H9 (cell line): ENCODE data around the gene SEPTIN3. TPM values are rescaled to one million over a fixed set of nuclear protein-coding genes. Genes with fewer than 3 reads are reported as not detected.

Experiments used
- DNase-seq: peaks from one replicate; pipeline ENCODE4 v3.0.0-alpha.2; 2017
- H2AFZ ChIP-seq: one replicate; pipeline ENCODE4 v1.6.1; 2013; ENCODE audit warnings: mild to moderate bottlenecking, low read length, control low read depth, moderate library complexity
- H2AK5ac ChIP-seq: 2 replicates; pipeline ENCODE4 v1.6.1; 2013; ENCODE audit warnings: low read length, control low read depth, mixed read lengths; ENCODE audit not compliant: insufficient read length
- H2BK120ac ChIP-seq: one replicate; pipeline ENCODE4 v1.6.1; 2013; ENCODE audit warnings: low read depth, mild to moderate bottlenecking, low read length, control low read depth, inconsistent platforms; ENCODE audit not compliant: poor library complexity, severe bottlenecking
- H2BK12ac ChIP-seq: 2 replicates; pipeline ENCODE4 v1.6.1; 2013; ENCODE audit warnings: low read length, control low read depth, mixed read lengths, low read depth; ENCODE audit not compliant: insufficient read length
- H2BK15ac ChIP-seq: 2 replicates; pipeline ENCODE4 v1.6.1; 2013; ENCODE audit warnings: low read depth, low read length, control low read depth
- H2BK20ac ChIP-seq: one replicate; pipeline ENCODE4 v1.6.1; 2013; ENCODE audit warnings: low read depth, mild to moderate bottlenecking, low read length, control low read depth, inconsistent platforms; ENCODE audit not compliant: poor library complexity, severe bottlenecking
- H2BK5ac ChIP-seq: 2 replicates; pipeline ENCODE4 v1.6.1; 2013; ENCODE audit warnings: low read length, control low read depth, mixed read lengths; ENCODE audit not compliant: insufficient read length
- H3K14ac ChIP-seq: 2 replicates; pipeline ENCODE4 v1.6.1; 2013; ENCODE audit warnings: low read length, control low read depth; ENCODE audit not compliant: insufficient read depth
- H3K18ac ChIP-seq: 2 replicates; pipeline ENCODE4 v1.6.1; 2013; ENCODE audit warnings: low read depth, mild to moderate bottlenecking, mixed read lengths, low read length, control low read depth; ENCODE audit not compliant: insufficient read length
- H3K23ac ChIP-seq: 2 replicates; pipeline ENCODE4 v1.6.1; 2013; ENCODE audit warnings: low read length, control low read depth, mixed read lengths, low read depth; ENCODE audit not compliant: insufficient read length
- H3K23me2 ChIP-seq: 2 replicates; pipeline ENCODE4 v1.6.1; 2013; ENCODE audit warnings: low read depth, mild to moderate bottlenecking, mixed read lengths, low read length, control low read depth; ENCODE audit not compliant: insufficient read length, poor library complexity, severe bottlenecking
- H3K27ac ChIP-seq: 2 replicates; pipeline ENCODE4 v1.5.1; 2013; ENCODE audit warnings: low read length, control low read depth, mixed read lengths, low read depth; ENCODE audit not compliant: insufficient read length
- H3K27me3 ChIP-seq: 2 replicates; pipeline ENCODE4 v1.6.1; 2013; ENCODE audit warnings: low read length, control low read depth, inconsistent platforms; ENCODE audit not compliant: insufficient read depth
- H3K4ac ChIP-seq: 2 replicates; pipeline ENCODE4 v1.6.1; 2013; ENCODE audit warnings: low read depth, mild to moderate bottlenecking, control low read depth, inconsistent platforms, low read length, moderate library complexity
- H3K4me1 ChIP-seq: 2 replicates; pipeline ENCODE4 v1.6.1; 2013; ENCODE audit warnings: low read length, control low read depth, inconsistent platforms; ENCODE audit not compliant: insufficient read depth
- H3K4me2 ChIP-seq: 2 replicates; pipeline ENCODE4 v1.6.1; 2013; ENCODE audit warnings: low read length, control low read depth, mixed read lengths; ENCODE audit not compliant: insufficient read length, insufficient read depth
- H3K56ac ChIP-seq: 2 replicates; pipeline ENCODE4 v1.6.1; 2013; ENCODE audit warnings: low read depth, mild to moderate bottlenecking, mixed read lengths, low read length, control low read depth; ENCODE audit not compliant: insufficient read length
- H3K79me1 ChIP-seq: 2 replicates; pipeline ENCODE4 v1.6.1; 2013; ENCODE audit warnings: low read depth, mild to moderate bottlenecking, moderate library complexity, low read length, control low read depth, inconsistent platforms; ENCODE audit not compliant: insufficient read depth, poor library complexity, severe bottlenecking
- H3K79me2 ChIP-seq: 2 replicates; pipeline ENCODE4 v1.6.1; 2013; ENCODE audit warnings: low read length, control low read depth, inconsistent platforms; ENCODE audit not compliant: insufficient read depth
- H3K9ac ChIP-seq: 2 replicates; pipeline ENCODE4 v1.6.1; 2013; ENCODE audit warnings: low read length, control low read depth, mixed read lengths; ENCODE audit not compliant: insufficient read length; ENCODE audit errors: extremely low read depth
- H3K9me3 ChIP-seq: one replicate; pipeline ENCODE4 v1.6.1; 2013; ENCODE audit warnings: low read depth, low read length, inconsistent platforms; ENCODE audit not compliant: control insufficient read depth
- H3T11ph ChIP-seq: one replicate; pipeline ENCODE4 v1.6.1; 2013; ENCODE audit warnings: mild to moderate bottlenecking, low read length, control low read depth, inconsistent platforms
- H4K20me1 ChIP-seq: one replicate; pipeline ENCODE4 v1.6.1; 2013; ENCODE audit not compliant: control insufficient read depth, insufficient read length, insufficient read depth
- H4K5ac ChIP-seq: 2 replicates; pipeline ENCODE4 v1.6.1; 2013; ENCODE audit warnings: low read depth, mild to moderate bottlenecking, mixed read lengths, low read length, control low read depth; ENCODE audit not compliant: insufficient read length
- H4K8ac ChIP-seq: replicated peaks from 2 replicates; pipeline ENCODE4 v1.6.1; 2013; ENCODE audit warnings: low read length, control low read depth, mixed read lengths, low read depth; ENCODE audit not compliant: insufficient read length
- H4K91ac ChIP-seq: 2 replicates; pipeline ENCODE4 v1.6.1; 2013; ENCODE audit warnings: low read depth, mild to moderate bottlenecking, moderate library complexity, mixed read lengths, low read length, control low read depth; ENCODE audit not compliant: insufficient read length
- H3K27ac Mint-ChIP-seq, 3 experiments: 2 replicates in 2 of 3; 3 replicates in 1 of 3; pipeline ENCODE4 v1.8.0; 2020 to 2021; ENCODE audit warnings: mixed read lengths in 3 of 3, mild to moderate bottlenecking in 1 of 3, moderate library complexity in 1 of 3
- H3K27me3 Mint-ChIP-seq: 2 replicates; pipeline ENCODE4 v1.8.0; 2021; ENCODE audit warnings: low read depth, mild to moderate bottlenecking, moderate library complexity, mixed read lengths
- H3K36me3 Mint-ChIP-seq, 3 experiments: 2 replicates in 2 of 3; 3 replicates in 1 of 3; pipeline ENCODE4 v1.8.0; 2020 to 2021; ENCODE audit warnings: low read depth in 3 of 3, mixed read lengths in 3 of 3; ENCODE audit not compliant: insufficient read depth in 1 of 3
- H3K4me1 Mint-ChIP-seq, 2 experiments: 2 replicates each; pipeline ENCODE4 v1.8.0; 2020; ENCODE audit warnings: mixed read lengths in 2 of 2
- H3K4me3 Mint-ChIP-seq, 2 experiments: 2 replicates in 1 of 2; 3 replicates in 1 of 2; pipeline ENCODE4 v1.8.0; 2020 to 2021; ENCODE audit warnings: mild to moderate bottlenecking in 2 of 2, mixed read lengths in 2 of 2, moderate library complexity in 1 of 2
- H3K9me3 Mint-ChIP-seq, 2 experiments: 2 replicates in 1 of 2; 3 replicates in 1 of 2; pipeline ENCODE4 v1.8.0; 2020; ENCODE audit warnings: mild to moderate bottlenecking in 2 of 2, mixed read lengths in 2 of 2, moderate library complexity in 1 of 2
- WGBS: extraction: QIAGEN DNeasy Blood & Tissue Kit; methylation state at CpG from one replicate; pipeline ENCODE4 v1.1.7; 2013; ENCODE audit warnings: missing lambda C conversion rate, low lambda C conversion rate, mixed read lengths; ENCODE audit not compliant: insufficient read length; ENCODE audit errors: extremely low coverage; 5-methylcytosine and 5-hydroxymethylcytosine counted together
- total RNA-seq: library from RNA; stranded (reverse); gene quantifications from 2 replicates; pipeline ENCODE4 v1.2.1, GENCODE V29; 2021
- TF ChIP-seq, protein P1 (sequence below): fragments of 200-600 bp; sonication (generic); conservative IDR thresholded peaks from 3 replicates; pipeline ENCODE4 v1.8.0; 2021; ENCODE audit warnings: antibody characterized with exemption, mild to moderate bottlenecking

SEPTIN3 gene
- total RNA-seq, 1 experiment from 2014 or later = 33.3 TPM

DNA sequence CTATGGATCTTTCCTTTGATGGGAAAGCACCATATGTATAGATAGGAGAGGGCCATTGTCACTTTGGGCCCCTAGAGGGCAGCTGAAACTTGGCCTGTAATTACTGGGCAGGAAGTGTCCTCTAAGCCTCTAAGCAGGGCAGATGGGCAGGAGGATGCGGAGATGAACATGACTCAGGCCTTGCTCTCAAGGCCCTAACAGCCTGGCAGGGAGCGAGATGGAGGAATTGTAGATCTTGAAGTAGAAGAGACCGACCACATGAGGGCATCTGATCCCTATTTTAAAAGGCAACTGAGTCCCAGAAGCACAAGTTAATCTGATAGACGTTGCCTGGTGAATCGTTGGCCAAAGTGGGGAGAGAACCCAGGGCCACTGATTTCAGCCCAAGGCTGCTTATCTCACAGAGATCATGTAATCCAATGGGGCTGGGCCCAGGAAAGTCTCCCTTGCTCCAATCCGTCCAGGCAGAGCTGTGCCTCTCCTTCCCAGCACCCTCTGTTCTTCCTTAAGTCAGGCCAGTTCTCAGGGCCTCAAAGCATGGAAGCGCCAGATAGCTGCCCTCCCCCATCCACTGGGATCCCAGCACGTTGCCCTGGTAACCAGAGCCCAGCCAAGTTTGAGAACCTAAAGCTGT lies 2.5 kb upstream of the SEPTIN3 start:
- H2AFZ ChIP-seq = no peak overlapping the region
- H3K23ac ChIP-seq = no peak overlapping the region
- no peak overlapping the region for H3K9ac ChIP-seq
- H3K4me2 ChIP-seq = no peak overlapping the region
- no peak overlapping the region for H3T11ph ChIP-seq
- H3K14ac ChIP-seq = no peak overlapping the region
- no peak overlapping the region for H2BK12ac ChIP-seq
- no peaks in the 10 kb centered on the region; the same call in 1 of the 2 replicates for H3K27me3 ChIP-seq
- H3K79me2 ChIP-seq = no peaks in the 10 kb centered on the region
- H3K9me3 Mint-ChIP-seq = peaks cover 4 to 5% of the 10 kb centered on the region in 2 experiments; a peak in 4 of 5 replicates
- peaks cover 32% of the 10 kb centered on the region for H3K27me3 Mint-ChIP-seq
- peaks cover 2 to 3% (median 3%) of the 10 kb centered on the region in 3 experiments; a peak in 2 of 7 replicates for H3K36me3 Mint-ChIP-seq
- WGBS = no CpG with 5 or more reads among the region's 8 CpGs
- H2BK120ac ChIP-seq = no peak overlapping the region
- no peak overlapping the region for H2BK15ac ChIP-seq
- peak; percentile 81 for DNase-seq
- H4K5ac ChIP-seq = no peak overlapping the region
- H4K8ac ChIP-seq = no peak overlapping the region
- no peak overlapping the region for H3K27ac ChIP-seq
- no peak overlapping the region for H2BK5ac ChIP-seq
- no peak overlapping the region for H2BK20ac ChIP-seq
- H3K23me2 ChIP-seq = no peaks in the 10 kb centered on the region
- H3K79me1 ChIP-seq = no peaks in the 10 kb centered on the region
- no peaks in the 10 kb centered on the region for H4K20me1 ChIP-seq
- peaks cover 33 to 43% of the 10 kb centered on the region in 2 experiments for H3K4me1 Mint-ChIP-seq
- H4K91ac ChIP-seq = no peak overlapping the region
- peaks cover 2% of the 10 kb centered on the region; the same call in 1 of the 2 replicates for H3K4me1 ChIP-seq
- no peaks in the 10 kb centered on the region for H3K9me3 ChIP-seq
- H3K27ac Mint-ChIP-seq = peak overlapping the region in 2 of 3 experiments; percentile 61 to 85; a peak in 3 of 7 replicates
- H3K56ac ChIP-seq = no peak overlapping the region
- TF ChIP-seq, protein P1, sequence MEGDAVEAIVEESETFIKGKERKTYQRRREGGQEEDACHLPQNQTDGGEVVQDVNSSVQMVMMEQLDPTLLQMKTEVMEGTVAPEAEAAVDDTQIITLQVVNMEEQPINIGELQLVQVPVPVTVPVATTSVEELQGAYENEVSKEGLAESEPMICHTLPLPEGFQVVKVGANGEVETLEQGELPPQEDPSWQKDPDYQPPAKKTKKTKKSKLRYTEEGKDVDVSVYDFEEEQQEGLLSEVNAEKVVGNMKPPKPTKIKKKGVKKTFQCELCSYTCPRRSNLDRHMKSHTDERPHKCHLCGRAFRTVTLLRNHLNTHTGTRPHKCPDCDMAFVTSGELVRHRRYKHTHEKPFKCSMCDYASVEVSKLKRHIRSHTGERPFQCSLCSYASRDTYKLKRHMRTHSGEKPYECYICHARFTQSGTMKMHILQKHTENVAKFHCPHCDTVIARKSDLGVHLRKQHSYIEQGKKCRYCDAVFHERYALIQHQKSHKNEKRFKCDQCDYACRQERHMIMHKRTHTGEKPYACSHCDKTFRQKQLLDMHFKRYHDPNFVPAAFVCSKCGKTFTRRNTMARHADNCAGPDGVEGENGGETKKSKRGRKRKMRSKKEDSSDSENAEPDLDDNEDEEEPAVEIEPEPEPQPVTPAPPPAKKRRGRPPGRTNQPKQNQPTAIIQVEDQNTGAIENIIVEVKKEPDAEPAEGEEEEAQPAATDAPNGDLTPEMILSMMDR = peak; percentile 67
- H3K4ac ChIP-seq = no peak overlapping the region
- H2AK5ac ChIP-seq = no peak overlapping the region
- H3K18ac ChIP-seq = no peak overlapping the region
- peak overlapping the region in 1 of 2 experiments; percentile 24; a peak in 1 of 5 replicates for H3K4me3 Mint-ChIP-seq
